GM18868 (cell line): ENCODE measurements around the gene CLMP.
A peak's percentile ranks its signal among the peaks of the same experiment; 100 is the strongest.

ENCODE experiments used
- ATAC-seq: cut with Tn5 transposase; IDR thresholded peaks from one replicate; pipeline ENCODE4 v1.9.1; 2021; ENCODE audit warnings: mild to moderate bottlenecking, moderate library complexity; ENCODE audit not compliant: unreplicated experiment

CLMP gene

DNA sequence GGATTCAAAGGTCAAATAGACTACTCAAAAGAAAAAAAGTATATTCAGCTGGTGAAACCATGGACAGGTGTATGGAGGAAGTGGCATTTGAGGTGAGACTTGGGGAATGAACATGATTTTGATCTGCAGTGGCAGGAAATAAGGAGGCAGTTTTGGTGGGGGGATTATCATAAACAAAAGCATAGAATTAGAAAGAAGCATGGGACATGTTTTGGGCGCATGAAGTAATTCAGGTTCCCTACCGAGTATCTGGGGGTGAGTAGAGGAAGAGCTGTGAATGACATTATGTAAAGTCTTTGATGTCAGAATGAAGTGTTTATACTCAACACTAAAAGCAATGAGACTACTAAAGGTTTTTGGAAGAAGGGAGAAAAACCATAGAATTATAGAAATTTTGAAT, 3.1 kb downstream of the CLMP start:
- no peak for ATAC-seq

DNA sequence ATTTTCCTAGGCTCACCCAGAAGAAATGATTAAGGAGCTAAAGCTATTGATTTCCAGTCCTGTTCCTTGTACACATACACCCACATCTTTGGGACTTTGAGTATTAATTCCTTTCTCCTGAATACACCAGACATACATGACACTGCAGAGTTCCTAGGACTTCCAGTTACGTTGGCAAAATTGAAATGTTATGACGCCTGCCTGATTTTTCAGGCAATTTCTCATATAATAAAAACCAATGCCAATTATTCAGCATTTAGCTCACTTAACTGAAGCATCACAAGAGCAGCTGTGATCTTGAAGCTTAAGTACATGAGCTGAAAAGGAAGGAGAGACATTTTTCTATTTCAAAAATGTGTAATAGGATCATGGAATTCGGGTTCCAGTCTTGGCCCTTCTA, 4.5 kb downstream of the CLMP start:
- no peak for ATAC-seq

DNA sequence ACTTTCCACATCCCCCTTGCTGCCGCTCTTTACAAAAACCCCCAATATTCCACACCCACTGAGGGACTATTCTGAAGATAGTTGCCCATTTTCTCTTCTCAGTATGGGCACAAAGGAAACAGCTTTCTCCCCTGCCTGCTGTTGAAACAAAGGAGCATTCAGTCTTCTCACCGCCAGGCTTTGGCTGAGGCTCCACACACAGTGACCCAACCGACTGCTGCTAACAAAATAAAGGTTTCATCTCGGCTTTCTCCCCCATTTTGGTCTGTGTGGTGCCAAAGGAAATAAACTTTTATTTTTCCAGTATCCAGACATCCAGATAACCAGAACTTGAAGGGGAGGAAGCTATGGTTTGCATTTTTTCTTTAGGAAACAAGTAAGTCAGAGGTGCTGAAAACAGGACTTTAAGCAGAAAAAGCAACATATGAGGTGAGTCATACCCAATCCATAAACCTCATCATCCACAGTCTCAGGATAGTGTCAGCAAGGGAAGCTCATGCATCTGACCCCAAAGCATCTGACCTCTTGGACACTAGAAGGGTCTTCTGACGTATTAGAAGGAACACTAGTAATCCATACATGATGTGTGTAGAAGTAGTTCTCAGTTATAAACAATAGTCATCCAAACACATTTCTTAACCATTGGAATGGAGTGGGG, 6.4 kb downstream of the CLMP start:
- no peak for ATAC-seq

DNA sequence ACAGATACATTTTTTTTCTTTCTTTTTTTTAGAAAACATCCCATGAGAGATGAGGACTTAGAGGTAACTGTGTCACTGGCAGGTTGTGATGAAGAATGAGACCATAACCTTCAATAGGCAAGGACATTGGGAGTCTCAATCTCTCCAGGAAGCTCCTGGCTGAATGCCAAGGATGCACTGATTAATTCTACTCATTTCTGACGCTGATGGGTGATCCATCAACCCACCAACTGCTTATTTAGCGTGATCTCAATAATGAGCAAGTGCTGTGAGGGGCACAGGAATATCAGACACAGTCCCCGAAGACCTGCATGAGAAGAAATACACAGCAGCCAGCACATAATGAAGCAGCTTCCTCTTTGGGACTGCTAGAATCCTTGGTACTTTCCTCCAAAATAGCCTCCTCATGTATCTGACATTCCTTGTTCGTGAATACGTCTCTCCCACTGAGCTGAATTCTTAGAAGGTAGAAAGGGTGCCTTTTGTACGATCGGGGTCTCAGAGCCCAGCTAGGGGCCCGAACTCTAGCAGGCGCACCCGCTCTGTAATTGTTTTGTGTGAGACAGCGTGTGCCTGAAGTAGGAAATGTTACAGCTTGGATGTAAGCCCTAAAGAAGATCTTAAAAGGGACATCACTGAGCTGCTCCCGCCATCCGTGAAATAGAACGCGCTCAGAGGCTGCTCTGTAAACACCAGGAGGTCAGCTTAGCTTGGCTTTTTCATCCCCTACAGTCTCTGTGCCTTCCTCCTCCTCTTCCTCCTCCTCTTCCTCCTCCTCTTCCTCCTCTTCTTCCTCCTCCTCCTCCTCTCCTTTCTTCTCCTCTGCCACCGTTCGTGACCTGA, 7.2 kb downstream of the CLMP start:
- no peak for ATAC-seq

DNA sequence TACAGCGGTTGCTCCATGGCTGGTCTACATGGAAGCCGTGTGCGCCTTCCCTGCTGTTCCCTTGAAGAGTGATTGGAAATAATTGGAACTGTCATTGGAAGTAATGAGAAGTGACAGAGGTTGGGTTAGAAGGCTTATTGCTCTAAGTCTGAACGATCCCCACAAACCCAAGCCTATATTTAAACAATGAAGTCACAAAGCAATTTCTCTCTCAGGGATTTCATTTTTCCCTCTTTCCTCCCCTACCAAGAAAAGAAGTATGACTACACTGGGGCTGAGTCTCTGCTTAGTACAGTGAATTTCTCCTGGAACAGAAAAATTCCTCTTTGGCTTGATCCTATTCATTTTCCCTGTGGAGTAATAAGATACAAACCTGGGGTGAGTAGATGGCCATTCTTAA, 7.8 kb downstream of the CLMP start:
- ATAC-seq = no peak

DNA sequence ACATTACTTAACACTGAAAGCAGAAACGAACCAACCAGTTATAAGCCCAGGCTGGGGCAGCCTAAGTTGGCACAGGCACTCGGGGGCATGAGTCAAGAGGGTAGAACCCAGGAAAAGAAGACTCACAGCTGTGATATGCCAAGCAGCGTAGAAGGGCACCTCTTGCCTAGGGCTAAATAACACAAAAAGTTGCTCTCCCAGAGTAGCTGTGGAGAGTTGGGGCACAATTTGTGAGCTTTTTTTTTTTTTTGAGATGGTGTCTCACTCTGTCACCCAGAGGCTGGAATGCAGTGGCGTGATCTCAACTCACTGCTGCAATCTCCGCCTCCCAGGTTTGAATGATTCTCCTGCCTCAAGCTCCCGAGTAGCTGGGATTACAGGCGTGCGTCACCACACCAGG, 8.8 kb downstream of the CLMP start:
- ATAC-seq = no peak

DNA sequence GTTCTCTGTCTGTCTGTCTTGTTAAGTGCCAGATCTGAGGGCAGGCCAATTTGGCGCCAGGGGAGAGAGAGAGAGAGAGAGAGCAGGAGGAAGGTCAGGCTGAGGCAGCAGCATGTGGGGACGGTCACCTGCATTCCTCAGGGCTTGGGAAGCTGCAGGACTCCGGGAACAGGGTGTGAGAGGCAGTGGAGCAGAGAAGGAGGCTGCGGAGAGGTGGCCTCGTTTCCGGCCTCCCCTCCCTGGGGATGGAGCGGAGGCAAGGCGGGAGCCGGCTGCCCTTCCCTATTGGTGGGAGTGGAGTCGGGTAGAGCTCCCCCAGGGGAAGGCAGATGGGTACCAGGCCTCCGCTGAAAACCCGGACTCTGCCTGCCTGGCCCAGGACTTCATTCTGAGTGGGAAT, 9.7 kb downstream of the CLMP start:
- ATAC-seq = no peak

DNA sequence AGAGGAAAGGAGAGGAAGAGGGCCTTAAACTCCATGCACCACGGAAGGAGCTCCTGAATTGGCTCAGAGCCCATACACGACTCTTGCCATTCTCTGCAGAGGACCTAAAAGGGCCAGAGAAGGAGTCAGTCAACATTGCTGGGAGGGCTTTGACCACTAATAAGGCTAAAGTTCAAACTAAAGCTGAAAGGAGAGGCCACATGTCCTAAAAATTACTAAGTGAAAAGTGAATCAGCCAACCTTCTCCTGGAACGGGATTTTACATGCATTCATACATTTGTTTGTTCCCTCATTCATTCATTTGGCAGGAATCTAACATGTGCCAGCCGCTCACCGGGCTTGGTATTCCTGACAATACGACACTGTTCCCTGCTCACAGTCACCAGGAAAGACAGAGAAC, 10.5 kb downstream of the CLMP start:
- no peak for ATAC-seq

DNA sequence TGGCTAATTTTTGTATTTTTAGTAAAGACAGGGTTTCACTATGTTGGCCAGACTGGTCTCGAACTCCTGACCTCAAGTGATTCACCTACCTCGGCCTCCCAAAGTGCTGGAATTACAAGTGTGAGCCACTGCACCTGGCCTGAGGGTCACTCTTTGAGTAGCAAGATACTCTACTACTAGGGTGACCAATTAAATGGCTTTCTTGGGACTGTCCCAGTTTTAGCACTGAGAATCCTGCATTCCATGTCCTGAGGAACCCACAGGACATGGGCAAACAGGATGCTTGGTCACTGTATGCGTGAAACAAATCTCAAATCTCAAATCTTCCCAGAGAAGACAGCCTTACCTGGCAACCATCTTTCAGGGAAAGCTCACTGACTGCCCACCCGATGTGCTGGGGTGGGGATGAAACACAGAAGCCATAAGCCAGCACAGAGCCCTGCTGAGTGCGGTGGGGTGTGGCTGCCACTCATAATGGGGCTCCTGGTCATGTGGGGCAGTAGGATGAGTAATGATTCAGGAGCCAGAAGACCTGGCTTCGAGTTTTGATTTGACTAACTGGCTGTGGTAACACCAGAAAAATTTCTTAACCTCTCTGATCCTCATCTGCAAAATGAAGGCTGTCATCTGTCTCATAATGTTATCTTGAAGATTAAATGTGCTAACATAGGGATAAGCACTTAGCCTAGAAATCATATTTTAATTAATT, 11.5 kb downstream of the CLMP start:
- peak; percentile 73 for ATAC-seq

DNA sequence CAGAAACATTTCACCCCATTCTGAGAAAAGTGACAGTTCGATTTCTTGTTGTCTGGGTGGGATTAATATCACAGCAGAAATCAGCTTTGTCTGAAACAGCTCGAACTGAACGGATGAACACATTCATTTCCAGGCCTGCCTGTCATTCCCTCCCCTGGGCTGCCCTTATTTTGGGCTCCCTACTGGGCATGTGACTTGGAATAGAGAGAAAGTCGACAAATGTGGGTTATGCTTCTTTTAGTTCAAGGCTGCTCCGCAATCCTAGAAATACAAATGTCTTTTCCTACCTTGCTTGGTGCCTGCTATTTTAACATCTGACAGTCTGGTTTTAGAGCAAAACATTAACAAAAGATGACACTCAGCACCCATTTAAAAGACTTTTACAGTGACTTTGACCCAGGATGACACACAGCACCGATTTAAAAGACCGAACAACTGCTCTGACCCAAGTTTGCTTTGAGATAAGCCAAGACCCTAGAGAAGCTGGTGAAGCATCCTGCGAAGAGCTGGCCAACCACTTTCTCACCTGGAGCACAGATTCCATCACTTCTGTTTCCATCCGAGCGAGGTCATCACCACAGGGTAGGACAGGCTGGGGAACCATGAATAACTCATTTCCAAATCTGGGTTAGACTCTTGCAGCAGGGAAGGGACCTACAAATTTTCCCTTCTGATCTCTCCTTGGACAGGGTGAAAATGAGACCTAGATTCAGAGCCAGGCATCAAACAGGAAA, 13.1 kb downstream of the CLMP start:
- no peak for ATAC-seq

DNA sequence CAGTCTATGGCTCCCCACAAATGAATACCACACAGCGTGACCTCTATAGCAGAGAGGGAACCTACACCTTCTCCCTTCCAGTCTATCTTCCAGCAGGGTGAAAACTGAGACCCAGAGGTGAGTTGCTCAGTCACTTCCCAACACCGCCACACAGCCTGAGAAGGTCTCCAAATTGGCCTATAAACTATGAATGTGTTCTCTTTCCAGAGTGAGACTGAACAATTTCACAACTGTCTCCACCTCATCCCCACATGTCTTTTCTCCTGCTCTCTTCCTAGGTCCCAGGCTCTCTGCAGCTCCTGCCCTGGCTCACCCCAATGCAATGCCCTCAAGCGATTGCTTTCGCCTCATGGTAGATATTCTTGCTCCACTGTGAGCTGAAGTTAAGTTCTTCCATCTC, 14.0 kb downstream of the CLMP start:
- ATAC-seq = no peak

DNA sequence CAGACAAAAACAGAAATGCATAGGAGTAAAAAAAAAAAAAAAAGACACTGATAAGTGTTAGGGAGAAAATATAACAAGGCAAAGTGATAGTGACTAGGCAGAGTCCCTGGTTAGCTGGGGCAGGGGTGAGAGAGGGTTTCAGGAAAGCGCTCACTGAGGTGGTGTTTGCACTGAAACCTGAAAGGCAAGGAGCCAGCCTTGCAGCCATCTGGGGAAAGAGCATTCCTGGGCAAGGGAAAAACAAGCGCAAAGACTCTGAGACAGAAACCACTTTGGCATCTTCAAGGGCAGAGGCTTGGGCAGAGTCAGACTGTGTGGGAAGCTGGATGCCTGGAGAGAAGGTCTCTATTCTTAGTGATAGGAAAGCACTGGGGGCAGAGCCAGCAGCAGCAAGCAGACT, 14.5 kb downstream of the CLMP start:
- no peak for ATAC-seq

DNA sequence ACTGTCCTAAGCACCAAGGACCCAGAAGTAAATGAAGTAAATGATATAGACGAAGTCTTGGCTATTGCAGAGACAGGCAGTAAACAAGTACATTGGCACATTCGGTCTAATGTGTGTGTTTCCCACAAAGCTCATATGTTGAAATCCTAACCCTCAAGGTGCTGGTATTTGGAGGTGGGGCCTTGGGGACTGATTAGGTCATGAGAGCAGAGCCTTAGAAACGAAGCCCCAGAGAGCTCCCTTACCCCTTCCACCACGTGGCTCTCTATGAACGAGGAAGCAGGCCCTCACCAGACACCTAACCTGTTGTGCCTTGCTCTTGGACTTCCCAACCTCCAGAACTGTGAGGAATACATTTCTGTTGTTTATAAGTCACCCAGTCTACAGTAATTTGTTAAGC, 14.9 kb downstream of the CLMP start:
- no peak for ATAC-seq

DNA sequence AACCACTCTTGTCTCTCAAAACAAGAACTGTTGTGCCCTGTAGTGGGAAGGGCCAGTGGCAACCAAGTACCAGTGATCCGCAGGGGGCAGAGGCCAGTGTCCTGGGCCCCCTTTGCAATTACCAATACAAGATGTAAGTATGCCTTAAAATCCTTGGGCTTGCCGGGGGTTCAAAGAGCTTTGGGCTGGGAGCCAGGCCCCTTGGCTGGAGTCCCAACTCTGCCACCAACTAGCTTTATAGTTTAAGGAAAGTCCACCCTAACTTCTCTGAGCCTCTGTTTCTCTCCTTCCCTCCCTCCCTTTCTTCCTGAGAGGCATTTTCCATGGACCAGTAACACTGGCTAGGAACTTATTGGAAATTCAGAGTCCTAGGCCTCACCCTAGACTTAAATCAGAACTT, 15.5 kb downstream of the CLMP start:
- ATAC-seq = no peak

DNA sequence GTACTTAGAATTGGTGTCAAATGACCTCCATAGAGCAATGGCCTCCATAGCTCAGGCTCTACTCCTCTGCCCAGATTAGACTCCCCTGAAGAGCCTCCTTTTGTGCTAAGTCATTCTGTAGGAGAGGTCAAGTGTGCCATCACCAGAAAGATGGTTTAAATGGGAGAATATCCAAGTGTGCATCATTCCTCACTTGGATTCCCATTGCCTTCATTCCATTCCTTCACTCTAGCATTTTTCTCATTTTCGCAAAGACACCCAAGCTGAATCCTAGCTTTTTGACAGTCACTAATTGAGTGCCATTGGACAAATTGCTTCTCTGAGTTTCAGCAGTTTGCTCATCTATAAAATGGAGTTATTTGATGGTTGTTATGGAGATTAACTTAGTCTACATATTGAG, 16.9 kb downstream of the CLMP start:
- ATAC-seq = no peak

DNA sequence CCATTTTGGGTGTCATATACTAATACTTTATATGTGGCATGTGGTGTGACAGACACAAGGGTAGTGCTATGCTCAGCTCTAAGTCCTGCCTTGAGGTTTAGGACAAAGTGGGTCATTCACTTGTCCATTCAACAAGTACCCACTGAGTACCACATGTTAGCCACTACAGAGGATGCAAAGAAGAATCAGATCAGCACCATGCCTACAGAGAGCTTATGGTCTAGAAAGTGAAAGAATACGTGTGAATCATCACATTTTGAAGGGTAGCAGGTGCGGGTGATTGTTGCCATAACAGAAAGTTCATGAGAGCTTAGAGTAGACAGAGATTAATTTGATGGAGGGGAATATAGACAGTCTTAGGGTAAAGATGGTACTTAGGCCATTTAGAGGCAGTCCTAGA, 18.3 kb downstream of the CLMP start:
- no peak for ATAC-seq

DNA sequence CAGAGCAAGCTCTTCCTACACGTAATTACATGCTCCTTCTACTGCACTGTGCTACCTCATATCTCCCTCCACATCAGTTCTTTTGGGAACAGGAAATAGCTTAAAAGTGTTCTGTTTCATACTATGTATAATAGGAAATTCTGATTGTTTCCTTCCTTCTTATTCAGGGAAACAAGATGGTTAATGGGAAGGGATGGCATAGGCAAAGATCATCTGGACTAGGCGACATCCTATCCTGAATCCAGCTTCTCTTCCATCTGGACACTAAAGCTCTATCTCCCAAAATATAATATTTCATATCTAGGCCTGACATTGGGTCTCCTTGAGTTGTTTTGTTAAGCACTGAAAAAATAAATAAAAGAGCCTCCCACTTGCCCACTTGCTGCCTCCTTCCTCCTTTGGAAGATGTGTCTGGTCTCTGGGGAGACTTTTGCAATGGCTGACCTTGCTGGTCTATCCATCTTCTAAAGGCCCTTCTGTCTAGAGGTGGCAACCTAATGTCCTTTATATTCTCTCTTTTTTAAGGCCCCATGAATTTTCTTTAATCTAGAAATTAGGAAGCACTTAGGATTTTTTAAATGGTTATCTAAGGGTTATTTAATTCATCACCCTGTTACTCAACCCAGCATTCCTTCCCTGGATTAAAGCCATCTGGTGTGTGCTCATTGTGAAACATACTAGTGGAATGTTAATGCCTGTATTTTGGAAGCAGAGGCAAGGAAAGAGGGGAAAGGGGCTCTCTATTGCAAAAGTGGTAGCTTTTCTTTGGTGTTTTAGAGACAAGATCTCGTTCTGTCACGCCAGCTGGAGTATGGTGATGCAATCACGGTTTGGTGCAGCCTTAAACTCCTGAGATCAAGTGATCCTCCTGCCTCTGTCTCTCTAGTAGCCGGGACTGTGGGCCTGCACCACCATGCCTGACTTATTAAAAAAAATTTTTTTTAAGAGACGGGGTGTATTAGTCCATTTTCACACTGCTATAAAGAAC, 20.6 kb downstream of the CLMP start:
- no peak for ATAC-seq

DNA sequence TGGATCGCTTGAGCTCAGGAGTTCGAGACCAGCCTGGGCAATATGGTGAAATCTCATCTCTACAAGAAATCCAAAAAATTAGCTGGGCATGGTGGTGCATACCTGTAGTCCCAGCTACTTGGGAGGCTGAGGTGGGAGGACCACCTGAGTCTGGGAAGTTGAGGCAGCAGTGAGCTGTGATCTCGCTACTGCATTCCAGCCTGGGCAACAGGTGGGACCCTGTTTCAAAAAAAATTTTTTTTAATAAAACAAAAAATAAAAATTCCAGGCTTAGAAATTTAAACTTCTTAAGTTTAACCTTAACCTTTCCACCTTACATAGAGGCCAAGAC, 21.2 kb downstream of the CLMP start:
- no peak for ATAC-seq

DNA sequence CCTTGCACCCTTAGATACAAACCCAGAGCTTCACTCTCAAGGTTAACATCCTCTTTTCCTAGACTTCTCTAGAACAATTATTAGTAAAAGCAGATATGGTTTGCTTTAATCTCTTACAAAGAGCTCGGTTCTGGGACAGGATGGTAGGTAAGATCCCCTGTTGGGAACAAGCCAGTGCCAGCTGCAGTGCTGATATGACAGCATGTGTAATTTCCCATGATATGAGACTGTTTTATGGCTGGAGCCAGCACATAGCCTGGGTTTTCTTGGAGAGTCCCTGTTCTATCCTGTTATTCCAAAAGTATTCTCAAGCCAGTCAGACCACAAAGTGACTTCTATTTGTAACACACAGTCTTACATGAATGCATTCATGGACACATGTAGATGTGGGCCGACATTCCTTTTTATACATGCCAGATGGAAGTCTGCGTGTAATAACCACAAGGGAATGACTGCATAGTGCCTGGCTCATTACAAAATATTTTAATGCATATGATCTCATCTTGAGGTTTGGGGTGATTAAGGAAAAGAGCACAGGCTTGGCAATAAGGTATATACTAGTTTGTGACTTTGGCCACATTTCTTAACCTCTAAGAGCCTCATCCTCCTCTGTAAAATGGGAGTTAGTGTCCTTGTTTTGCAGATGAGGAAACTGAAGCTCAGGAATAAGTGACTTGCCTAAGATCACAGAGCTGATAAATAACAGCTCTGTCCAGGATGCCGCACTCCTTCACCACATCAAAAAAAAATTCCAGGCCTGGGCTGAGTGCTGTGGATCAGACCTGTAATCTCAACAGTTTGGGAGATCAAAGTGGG, 21.8 kb downstream of the CLMP start:
- ATAC-seq = no peak
